Heart left ventricle (tissue), 13 donors: Measurements from ENCODE around the gene PRSS22.

Source experiments
- CTCF ChIP-seq, 12 donors: fragments of 200-600 bp; sonication (generic) in 4 of 12; IDR thresholded peaks; one replicate each; pipeline versions ENCODE4 v1.5.0 to v1.8.0; 2018 to 2022; ENCODE audit warnings: antibody characterized with exemption in 12 of 12, mild to moderate bottlenecking in 5 of 12
- POLR2A ChIP-seq, 2 donors: fragments of 450-650 bp; IDR thresholded peaks; one replicate each; pipeline ENCODE4 v1.6.1; 2017; ENCODE audit warnings: antibody characterized with exemption in 2 of 2, mild to moderate bottlenecking in 2 of 2, moderate library complexity in 2 of 2
- donor health status: ischemic (EF 13 %, LVEDD 7.1; RV severe dilation, severe dysfunction).
- donor health status: DM: no; HTN: yes; CAD: no.
- donor health status: DM: no; HTN: no; CAD: no.
- donor health status: ischemic (EF 25% LVEDD 6.9; RV normal size, moderate dysfunction).
- donor health status: ischemic (EF 25% LVEDD 5.7; RV mildly dilated, moderate dysfunction).
- donor health status: ischemic (EF 35%, LVEDD 5.7; RV mildly dilated, moderate dysfunction).
- donor health status: nonischemic (EF 11% LVEDD 7.7; RV severe dilation, severe dysfunction).
- donor health status: DM: yes; HTN: yes; CAD: no.
- donor health status: PGD.
- donor health status: ischemic (EF 29% LVEDD 5.4; RV normal size, mild dysfunction).
- donor health status: nonischemic (EF 23%, LVEDD 6.1; RV moderate dilation, normal function).

GRCh38 chr16:2852731-2853507, 5.1 kb downstream of the PRSS22 start:
- TF ChIP-seq POLR2A (IDR thresholded peaks at IDR 0.05) (no peak), CTCF (IDR thresholded peaks at IDR 0.05) (no peak)
